MM.1S (cell line): ENCODE data around the gene DACT3.

ENCODE experiments used
- CTCF ChIP-seq: fragments of 300-600 bp; sonication (generic); IDR thresholded peaks from 2 replicates; pipeline ENCODE4 v1.5.1; 2016; ENCODE audit warnings: antibody characterized with exemption, low read length, mixed read lengths
- EZH2 ChIP-seq: fragments of 300-600 bp; sonication (generic); optimal IDR thresholded peaks from 2 replicates; pipeline ENCODE3; 2017; ENCODE audit warnings: low read depth, mild to moderate bottlenecking, antibody characterized with exemption, low read length, mixed read lengths
- EZH2phosphoT487 ChIP-seq: fragments of 300-600 bp; sonication (generic); IDR thresholded peaks from 2 replicates; pipeline ENCODE4 v1.6.1; 2018; ENCODE audit warnings: antibody characterized with exemption, low read length

- TF ChIP-seq EZH2 (no peak), EZH2phosphoT487 (no peak), CTCF (no peak)
Measured at GRCh38 chr19:46696052-46696451, 35.1 kb upstream of the DACT3 start.
